GM19328 (cell line): ENCODE data around the gene ZBTB40.

Experiments
- ATAC-seq: cut with Tn5 transposase; IDR thresholded peaks from one replicate; pipeline ENCODE4 v1.9.1; 2021; ENCODE audit warnings: mild to moderate bottlenecking, moderate library complexity; ENCODE audit not compliant: unreplicated experiment

Gene ZBTB40

DNA sequence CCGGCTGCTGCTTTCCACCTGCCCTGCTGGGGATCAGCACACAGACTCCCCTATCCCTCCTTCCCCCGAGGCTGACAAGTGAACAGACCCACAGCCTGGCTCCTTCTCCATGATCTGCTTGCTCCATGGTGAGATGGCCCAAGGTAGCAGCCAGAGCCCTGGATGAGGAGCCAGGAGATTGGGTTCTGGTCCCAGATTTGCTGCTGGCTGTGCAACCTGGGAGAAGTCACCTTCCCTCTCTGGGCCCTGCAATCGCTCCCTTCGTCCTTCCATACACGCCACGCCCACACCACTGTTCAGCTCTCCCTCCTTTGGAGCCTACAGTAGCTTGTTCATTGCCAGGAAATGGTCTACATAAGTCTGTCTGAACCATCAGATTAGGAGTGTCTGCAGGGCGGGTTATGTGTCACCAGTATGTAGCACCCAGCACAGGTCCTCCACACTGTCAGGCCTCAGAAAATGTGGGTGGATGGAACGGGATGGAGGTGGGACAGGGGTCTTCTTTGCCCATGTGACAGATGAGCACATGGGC, 102.4 kb downstream of the ZBTB40 start:
- no peak for ATAC-seq

- ATAC-seq, result no peak
Measured at GRCh38 chr1:22555371-22555656, 103.7 kb downstream of the ZBTB40 start.

DNA sequence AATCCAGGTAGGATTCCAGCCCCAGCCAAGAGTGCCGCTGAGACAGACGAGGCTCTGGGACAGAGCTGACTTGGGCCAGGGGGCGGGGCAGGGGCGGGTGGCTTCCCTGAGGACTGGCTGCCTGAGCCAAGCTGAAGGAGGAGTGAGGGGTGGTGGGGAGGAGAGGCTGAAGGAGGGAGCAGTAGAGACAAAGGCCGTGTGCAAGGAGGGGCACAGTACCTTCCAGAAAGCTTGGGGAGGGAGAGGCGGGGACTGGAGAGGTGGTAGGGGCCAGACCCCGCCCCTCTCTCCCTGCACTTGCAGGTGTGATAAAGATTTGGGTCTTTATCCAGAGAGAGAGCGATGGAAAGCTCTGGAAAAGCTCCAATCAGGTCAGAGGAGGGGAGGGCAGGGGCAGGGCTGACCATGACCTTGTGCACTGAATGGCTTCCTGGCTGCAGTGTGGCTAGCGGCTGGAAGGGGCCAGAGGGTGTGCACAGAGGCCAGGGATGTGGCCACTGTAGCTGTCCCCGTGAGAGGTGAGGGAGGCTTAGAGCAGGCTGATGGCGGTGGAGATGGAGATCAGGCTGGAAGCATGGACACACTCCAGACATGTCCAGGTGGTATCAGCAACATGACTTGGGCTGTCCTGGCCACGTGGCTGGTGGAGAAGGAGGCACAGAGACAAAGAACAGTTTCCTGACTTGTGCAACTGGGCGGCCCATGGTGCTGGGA, 104.9 kb downstream of the ZBTB40 start:
- no peak for ATAC-seq

DNA sequence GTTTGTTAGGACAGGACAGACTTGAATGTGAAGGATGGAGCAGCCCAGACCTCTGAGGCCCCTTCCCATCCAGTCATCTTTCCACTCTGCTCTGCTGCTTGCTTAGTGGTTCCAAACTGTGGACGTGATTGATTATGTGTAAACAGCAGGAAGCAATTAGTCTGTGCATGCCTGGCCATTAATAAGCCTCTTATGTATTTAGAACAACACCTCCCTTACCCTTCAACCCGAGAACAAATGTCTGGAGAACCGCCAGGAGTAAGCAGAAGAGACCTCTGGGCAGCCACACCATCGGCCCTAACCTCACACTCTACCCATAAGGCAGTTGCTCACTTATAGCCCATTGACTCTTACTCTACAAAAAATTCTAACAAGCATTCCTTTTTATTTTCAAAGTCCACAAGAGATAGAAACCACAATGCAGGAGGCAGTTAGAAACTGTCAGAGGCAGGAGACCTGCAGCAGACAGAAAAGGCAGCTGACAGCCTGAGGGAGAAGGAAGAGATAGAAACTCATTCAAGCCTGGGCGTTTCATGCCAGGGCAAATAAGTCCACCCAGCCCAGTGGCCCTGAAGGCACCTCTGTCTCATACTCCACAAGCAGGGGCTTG, 105.8 kb downstream of the ZBTB40 start:
- ATAC-seq, result no peak

DNA sequence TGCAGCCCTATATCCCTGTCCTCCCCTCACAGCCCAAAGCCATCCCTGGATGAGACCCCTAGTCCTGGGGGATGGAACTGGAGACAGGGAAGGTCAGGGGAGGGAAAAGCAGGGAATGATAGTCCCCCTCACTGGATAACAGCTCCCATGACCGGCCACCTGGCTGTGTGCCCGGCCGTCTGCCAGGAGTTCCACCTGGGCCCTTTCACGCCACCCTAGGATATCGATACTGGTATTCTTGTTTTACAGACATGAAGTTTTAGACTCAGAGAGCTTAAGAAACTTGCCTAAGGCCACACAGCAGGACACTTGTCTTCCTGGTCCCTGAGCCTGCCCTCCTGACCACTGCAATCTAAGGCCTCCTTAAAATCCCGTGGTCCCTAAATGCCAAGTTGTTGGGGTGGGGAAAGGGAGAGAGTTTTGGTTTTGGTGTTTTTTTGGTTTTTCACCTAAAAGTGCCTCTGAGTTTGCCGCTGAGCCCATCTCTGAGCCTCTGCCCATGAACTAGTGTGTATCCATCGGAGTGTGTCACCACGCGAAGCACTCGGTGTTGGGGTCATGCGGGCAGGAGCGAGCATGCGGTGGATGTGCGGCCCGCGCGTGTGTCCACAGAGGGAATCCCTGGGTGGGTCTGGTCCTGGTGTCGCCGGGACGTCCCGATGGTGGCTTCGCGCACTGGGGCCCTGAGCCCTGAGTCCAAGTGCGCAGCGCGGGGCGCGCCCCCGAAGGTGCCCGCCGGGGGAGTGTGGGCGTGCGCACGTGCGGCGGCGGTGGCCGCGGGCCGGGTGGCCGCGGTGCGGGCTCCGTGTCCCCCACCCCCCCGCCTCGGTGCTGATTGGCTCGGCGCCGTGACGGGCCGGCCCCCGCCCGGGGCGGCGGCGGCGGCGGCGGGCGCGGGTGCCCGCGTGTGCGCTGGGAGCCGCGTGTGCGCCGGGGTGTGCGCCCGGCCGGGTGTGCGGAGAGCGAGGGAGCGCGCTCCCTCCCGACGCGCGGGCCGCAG, 111.2 kb downstream of the ZBTB40 start, which contains the start of gene EPHA8:
EPHA8 (plus strand) TSS at position 906 of the 1,000 bp plus-strand sequence. CDS start 147 bp downstream, outside the sequence.
- ATAC-seq, result no peak

DNA sequence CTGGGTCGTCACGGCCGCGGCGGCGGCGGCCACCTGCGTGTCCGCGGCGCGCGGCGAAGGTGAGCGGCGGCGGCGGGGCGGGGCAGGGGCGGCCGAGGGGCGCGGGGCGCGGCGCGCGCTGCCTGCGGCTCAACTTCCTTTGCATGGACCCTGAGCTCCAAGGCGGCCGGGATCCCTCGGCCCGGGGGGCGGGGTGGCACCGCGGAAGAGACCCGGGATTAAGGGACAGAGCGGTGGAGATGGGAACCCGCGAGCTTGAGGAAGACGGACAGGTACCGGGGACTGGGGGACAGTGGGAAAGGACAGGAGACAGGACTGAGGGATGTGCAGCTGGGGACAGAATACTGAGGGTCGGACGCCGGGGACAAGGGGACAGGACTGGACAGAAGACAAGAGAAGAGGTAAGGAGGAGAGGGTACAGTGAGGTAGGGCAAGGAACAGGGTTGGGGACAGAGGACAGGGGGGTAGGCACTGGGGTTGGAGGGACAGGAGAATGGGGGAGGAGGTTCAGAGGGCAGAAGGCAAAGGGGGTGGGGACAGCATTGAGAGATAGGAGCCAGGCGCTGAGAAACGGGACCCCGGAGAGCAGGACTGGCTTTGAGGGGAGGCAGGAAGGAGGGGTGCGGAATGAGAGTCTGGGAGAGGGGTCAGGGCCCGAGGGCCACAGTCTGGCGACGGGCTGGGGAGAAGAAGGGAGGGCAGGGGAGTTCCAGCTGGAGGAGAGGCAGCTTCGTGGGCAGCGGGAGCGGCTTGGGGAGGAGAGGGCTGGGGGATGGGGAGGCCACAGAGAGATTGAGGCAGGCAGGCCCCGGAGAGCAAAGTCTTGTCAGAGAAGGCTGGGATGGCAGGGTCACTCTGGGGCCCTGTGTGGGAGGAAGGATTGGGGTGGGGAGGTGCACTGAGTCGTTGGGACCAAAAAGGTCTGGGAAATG, 112.3 kb downstream of the ZBTB40 start:
- ATAC-seq, result no peak

- ATAC-seq, result no peak
Measured at GRCh38 chr1:22566161-22566560, 114.5 kb downstream of the ZBTB40 start.

- ATAC-seq, result no peak
Measured at GRCh38 chr1:22567197-22567596, 115.5 kb downstream of the ZBTB40 start.

- no peak for ATAC-seq
Measured at GRCh38 chr1:22567994-22568393, 116.3 kb downstream of the ZBTB40 start.

DNA sequence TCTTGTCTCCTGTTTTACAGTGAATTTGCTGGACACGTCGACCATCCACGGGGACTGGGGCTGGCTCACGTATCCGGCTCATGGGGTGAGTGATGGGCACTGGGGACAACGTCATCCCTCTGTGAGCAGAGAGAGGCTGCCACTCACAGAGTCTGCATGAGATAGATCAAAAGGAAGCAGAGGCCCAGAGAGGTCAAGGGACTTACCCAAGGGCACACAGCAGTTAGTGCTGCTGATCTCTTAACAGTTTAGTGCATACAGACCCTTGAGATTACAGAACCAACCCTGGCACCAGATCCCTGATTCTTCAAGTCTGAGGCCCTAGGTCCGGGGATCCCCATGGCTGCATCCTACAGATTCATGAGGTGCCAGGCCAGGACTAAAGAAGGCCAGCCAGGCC, 117.6 kb downstream of the ZBTB40 start:
- no peak for ATAC-seq

GRCh38 chr1:22570140-22570909, 118.7 kb downstream of the ZBTB40 start:
- no peak for ATAC-seq

DNA sequence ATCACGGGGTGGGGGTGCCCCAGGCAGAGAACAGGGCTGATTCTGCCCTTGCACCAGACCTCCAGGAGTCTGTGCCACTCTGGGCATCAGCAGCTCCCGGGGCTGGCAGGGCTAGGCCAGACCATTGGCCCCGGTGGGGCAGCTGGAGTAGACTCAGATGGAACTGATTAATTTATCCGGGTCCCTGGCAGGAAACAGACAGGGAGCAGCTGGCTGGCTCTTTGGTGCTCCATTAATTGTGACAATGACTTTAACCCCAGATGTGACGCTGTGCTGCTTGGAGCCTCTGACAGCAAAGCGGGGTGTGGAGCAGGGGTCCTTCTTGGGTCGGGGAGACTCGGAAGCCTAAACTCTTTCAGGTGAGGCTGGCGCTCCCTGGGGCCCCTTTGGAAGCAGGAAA, 121.2 kb downstream of the ZBTB40 start:
- no peak for ATAC-seq

- no peak for ATAC-seq
Measured at GRCh38 chr1:22573237-22573636, 121.6 kb downstream of the ZBTB40 start.

- ATAC-seq, result no peak
Measured at GRCh38 chr1:22575532-22576149, 124.0 kb downstream of the ZBTB40 start.

DNA sequence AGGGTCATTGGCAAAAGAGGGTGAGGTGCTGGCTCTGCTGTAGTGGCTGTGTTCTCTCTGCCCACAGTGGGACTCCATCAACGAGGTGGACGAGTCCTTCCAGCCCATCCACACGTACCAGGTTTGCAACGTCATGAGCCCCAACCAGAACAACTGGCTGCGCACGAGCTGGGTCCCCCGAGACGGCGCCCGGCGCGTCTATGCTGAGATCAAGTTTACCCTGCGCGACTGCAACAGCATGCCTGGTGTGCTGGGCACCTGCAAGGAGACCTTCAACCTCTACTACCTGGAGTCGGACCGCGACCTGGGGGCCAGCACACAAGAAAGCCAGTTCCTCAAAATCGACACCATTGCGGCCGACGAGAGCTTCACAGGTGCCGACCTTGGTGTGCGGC, 124.5 kb downstream of the ZBTB40 start:
- no peak for ATAC-seq

GRCh38 chr1:22576617-22577016, 125.0 kb downstream of the ZBTB40 start:
- no peak for ATAC-seq

- ATAC-seq, result no peak
Measured at GRCh38 chr1:22578732-22579361, 127.2 kb downstream of the ZBTB40 start.

DNA sequence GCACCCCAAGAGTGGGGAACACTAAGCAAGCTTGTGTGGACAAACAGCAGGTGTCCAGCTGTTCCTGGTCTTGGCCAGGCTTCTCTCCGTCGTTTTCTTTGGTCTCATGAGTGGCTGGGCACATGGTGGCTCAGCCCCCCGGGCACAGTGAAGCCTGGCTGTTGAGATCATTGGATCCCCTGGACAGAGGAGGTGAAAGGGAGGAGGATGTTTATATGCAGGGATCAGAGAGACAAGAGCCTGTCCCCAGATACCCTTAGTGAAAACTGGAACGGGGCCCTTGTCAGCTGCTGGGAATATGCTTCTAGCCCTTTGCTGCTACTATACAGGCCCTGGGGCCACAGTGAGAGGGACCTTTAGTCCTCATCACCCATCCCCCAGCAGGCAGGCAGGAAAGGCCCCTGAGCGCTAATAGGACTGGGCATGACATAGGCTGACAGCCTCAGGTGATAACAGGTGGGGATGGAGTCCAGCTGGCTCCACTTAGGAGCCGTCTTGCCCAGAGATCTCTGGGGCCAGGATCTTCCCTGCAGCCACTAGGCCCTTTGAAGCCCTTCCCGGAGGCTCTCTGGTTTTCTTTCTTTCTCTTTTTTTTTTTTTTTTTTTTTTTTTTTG, 128.0 kb downstream of the ZBTB40 start:
- no peak for ATAC-seq
